Gastroesophageal sphincter (tissue), 4 donors: ENCODE measurements around the gene ERFL. TPM values are rescaled to one million over a fixed set of nuclear protein-coding genes. Genes with fewer than 3 reads are reported as not detected.

Experiments used
- ATAC-seq: fragments of 150-250 bp; one replicate; pipeline ENCODE4 v1.9.1; 2016; ENCODE audit warnings: mild to moderate bottlenecking, moderate library complexity
- H3K27ac ChIP-seq, 4 donors: fragments of 200-600 bp; sonication (generic) in 3 of 4; 1 replicate in 3 of 4; 2 replicates in 1 of 4; pipeline ENCODE4 v1.5.1; 2016 to 2019
- H3K27me3 ChIP-seq: fragments of 200-600 bp; sonication (generic); one replicate; pipeline ENCODE4 v1.5.1; 2019
- H3K36me3 ChIP-seq, 2 donors: fragments of 200-600 bp; sonication (generic); one replicate each; pipeline ENCODE4 v1.5.1; 2019; ENCODE audit warnings: control low read depth in 1 of 2
- H3K4me1 ChIP-seq, 3 donors: fragments of 200-600 bp; sonication (generic); 1 replicate in 2 of 3; 2 replicates in 1 of 3; pipeline ENCODE4 v1.5.1; 2016 to 2019; ENCODE audit warnings: control low read depth in 2 of 3
- H3K4me3 ChIP-seq, 2 donors: fragments of 200-600 bp; sonication (generic); one replicate each; pipeline ENCODE4 v1.5.1; 2019; ENCODE audit warnings: mild to moderate bottlenecking in 1 of 2, moderate library complexity in 1 of 2
- H3K9me3 ChIP-seq, 3 donors: fragments of 200-600 bp; sonication (generic); one replicate each; pipeline ENCODE4 v1.5.1; 2017 to 2019; ENCODE audit warnings: control low read depth in 2 of 3
- EP300 ChIP-seq: sonication (generic); formaldehyde crosslinking; IDR thresholded peaks from one replicate; pipeline ENCODE4 v1.6.1; 2017; ENCODE audit warnings: antibody characterized with exemption, mild to moderate bottlenecking
- POLR2A ChIP-seq, 2 donors: fragments of 450-650 bp; IDR thresholded peaks; one replicate each; pipeline ENCODE4 v1.6.1; 2017; ENCODE audit warnings: antibody characterized with exemption in 2 of 2, mild to moderate bottlenecking in 2 of 2, moderate library complexity in 1 of 2
- POLR2AphosphoS5 ChIP-seq: sonication (generic); formaldehyde crosslinking; IDR thresholded peaks from one replicate; pipeline ENCODE4 v1.6.1; 2017; ENCODE audit warnings: antibody characterized with exemption
- WGBS, 2 donors: methylation state at CpG; one replicate each; pipeline ENCODE4 v1.1.5; 2018; ENCODE audit warnings: low coverage in 1 of 2; 5-methylcytosine and 5-hydroxymethylcytosine counted together
- total RNA-seq, 4 donors: library from RNA; depleted of rRNA; stranded (reverse); fragments of >200 nt; gene quantifications; one replicate each; pipeline ENCODE4 v1.1.0, GENCODE V29; 2016
- TF ChIP-seq, protein P1 (sequence below), 4 experiments: fragments of 200-600 bp in 2 of 4; fragments of 450-650 bp in 2 of 4; sonication (generic) in 1 of 4; IDR thresholded peaks; one replicate each; pipeline ENCODE4 v1.5.1; 2017 to 2019; ENCODE audit warnings: antibody characterized with exemption in 4 of 4, mild to moderate bottlenecking in 2 of 4, moderate library complexity in 2 of 4

Gene ERFL
- total RNA-seq, 4 donors from 2014 or later: not detected

DNA sequence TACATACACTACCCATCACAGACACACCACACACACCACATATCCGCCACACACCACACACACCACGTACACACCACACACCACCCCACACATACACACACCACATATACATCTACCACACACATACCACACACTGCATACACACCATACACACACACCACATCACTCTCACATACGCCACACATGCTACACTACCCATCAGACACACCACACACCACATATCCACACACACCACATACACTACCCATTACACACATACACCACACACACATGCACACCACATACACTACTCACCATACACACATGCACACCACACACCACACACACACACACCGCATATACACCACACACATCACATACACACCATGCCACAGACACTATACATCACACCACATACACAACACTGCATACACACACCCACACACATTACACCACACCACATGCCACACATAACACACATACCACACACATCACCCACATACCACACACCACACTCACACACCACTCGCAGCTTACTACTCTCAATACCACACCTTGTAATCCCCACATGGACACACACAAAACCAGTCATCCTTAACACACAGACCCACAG lies 9.5 kb downstream of the ERFL start:
- TF ChIP-seq POLR2A (IDR thresholded peaks at IDR 0.05) (no peak), EP300 (no peak), POLR2AphosphoS5 (no peak)
- TF ChIP-seq, protein P1, sequence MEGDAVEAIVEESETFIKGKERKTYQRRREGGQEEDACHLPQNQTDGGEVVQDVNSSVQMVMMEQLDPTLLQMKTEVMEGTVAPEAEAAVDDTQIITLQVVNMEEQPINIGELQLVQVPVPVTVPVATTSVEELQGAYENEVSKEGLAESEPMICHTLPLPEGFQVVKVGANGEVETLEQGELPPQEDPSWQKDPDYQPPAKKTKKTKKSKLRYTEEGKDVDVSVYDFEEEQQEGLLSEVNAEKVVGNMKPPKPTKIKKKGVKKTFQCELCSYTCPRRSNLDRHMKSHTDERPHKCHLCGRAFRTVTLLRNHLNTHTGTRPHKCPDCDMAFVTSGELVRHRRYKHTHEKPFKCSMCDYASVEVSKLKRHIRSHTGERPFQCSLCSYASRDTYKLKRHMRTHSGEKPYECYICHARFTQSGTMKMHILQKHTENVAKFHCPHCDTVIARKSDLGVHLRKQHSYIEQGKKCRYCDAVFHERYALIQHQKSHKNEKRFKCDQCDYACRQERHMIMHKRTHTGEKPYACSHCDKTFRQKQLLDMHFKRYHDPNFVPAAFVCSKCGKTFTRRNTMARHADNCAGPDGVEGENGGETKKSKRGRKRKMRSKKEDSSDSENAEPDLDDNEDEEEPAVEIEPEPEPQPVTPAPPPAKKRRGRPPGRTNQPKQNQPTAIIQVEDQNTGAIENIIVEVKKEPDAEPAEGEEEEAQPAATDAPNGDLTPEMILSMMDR (IDR thresholded peaks at IDR 0.05): no peak
- no peak overlapping the region for H3K27ac ChIP-seq
- H3K4me1 ChIP-seq: peaks cover 0 to 15% (median 4%) of the 10 kb centered on the region in 3 donors
- no peaks in the 10 kb centered on the region for H3K36me3 ChIP-seq
- ATAC-seq: no peak
- 84 to 95% methylated on average over 4 to 5 of the region's 5 CpGs for WGBS, 2 donors
- H3K27me3 ChIP-seq: peaks cover 99% of the 10 kb centered on the region
- H3K9me3 ChIP-seq: no peaks in the 10 kb centered on the region
- no peak overlapping the region for H3K4me3 ChIP-seq

DNA sequence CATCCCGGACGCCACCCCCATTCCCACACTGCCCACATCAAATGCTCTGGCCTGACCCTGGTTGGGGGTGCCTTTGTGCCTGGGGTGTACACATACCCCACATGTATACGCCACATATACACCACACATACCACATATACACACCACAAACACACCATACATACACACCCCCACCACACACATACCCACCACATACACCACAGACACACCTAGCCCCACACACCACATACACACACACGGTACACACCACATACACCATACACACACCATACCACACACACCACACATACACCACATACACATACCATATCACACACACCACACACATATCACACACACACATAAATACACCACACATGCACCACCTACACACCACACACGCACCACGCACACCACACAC lies 10.2 kb downstream of the ERFL start:
- WGBS, 2 donors: 80 to 97% methylated on average over 4 of the region's 6 CpGs
- peaks cover 0 to 22% (median 5%) of the 10 kb centered on the region in 3 donors for H3K4me1 ChIP-seq
- no peaks in the 10 kb centered on the region for H3K36me3 ChIP-seq
- ATAC-seq: no peak
- peaks cover 99% of the 10 kb centered on the region for H3K27me3 ChIP-seq
- H3K27ac ChIP-seq: no peak overlapping the region
- no peaks in the 10 kb centered on the region for H3K9me3 ChIP-seq
- TF ChIP-seq POLR2AphosphoS5: no peak
- TF ChIP-seq, protein P1 (IDR thresholded peaks at IDR 0.05): no peak
- no peak overlapping the region for H3K4me3 ChIP-seq

DNA sequence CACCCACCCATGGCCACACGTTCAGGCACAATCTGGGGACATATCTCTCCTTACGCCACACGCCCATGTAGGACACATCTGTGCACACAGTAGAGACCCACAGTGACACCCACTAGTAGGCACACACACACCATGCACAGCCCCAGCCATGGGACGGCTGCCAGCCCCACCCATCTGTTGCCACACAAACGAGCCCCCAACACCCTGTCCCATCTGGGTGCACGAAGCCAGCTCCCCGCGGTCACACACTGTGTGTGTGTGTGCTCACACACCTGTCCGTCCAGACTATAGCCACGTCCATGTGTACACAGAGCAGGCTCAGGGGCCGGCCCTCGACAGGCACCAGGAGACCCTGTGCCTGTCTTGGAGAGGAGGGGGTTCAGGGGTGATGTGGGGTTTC lies 10.6 kb downstream of the ERFL start:
- WGBS, 2 donors: 40% methylated on average over 2 of the region's 12 CpGs; no CpG with 5 or more reads in 1 of the 2 donors
- no peaks in the 10 kb centered on the region for H3K9me3 ChIP-seq

DNA sequence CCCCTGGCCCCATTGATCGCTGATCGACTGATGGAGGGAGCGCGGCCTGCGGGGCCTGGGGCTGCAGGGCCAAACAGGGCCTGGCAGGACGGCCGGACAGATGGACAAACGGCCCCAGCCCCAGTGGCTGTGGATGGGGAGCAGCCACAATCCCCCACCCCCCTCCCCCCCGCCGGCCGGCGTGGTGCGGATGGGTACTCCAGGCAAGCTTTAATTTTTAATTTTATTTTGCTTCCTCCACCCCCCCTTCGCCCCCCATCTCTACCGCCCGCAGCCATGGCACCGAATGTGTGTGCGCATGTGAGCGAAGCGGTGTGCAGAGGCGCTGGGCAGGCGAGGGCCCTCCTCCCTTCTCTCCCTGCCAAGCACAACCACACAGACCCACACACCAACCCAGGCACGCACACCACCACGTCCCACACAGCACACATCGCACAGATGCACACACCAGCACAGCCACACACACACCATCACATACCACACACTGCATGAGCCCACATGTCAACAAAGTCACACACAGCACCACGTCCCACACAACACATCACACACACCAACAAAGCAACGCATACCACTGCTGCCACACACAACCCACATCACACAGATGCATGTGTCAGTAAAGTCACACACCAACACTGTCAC lies 12.4 kb downstream of the ERFL start:
- WGBS, 2 donors: 32 to 83% methylated on average over 2 to 15 of the region's 27 CpGs
- no peaks in the 10 kb centered on the region for H3K9me3 ChIP-seq

More for the DNA sequence above, 10.6 kb downstream of the ERFL start:
- Histone ChIP-seq H3K4me3 (no peak overlapping the region), H3K27me3 (peaks cover 99% of the 10 kb centered on the region), H3K27ac (no peak overlapping the region), H3K36me3 (no peaks in the 10 kb centered on the region), H3K4me1 (peaks cover 0 to 26% (median 7%) of the 10 kb centered on the region in 3 donors)
- no peak for TF ChIP-seq POLR2AphosphoS5
- TF ChIP-seq POLR2A (IDR thresholded peaks at IDR 0.05): no peak
- TF ChIP-seq EP300: no peak
- TF ChIP-seq, protein P1 (IDR thresholded peaks at IDR 0.05): no peak
- ATAC-seq: no peak

More for the DNA sequence above, 12.4 kb downstream of the ERFL start:
- H3K4me3 ChIP-seq: no peak overlapping the region
- H3K27me3 ChIP-seq: peaks cover 99% of the 10 kb centered on the region
- no peak overlapping the region for H3K27ac ChIP-seq
- peaks cover 0 to 30% (median 7%) of the 10 kb centered on the region in 3 donors for H3K4me1 ChIP-seq
- ATAC-seq: no peak
- H3K36me3 ChIP-seq: no peaks in the 10 kb centered on the region
- TF ChIP-seq, protein P1 (IDR thresholded peaks at IDR 0.05): no peak
- TF ChIP-seq POLR2AphosphoS5 (no peak), POLR2A (IDR thresholded peaks at IDR 0.05) (no peak), EP300 (no peak)
